ENCODE measurements around the gene PBX1.

The PBX1 gene

DNA sequence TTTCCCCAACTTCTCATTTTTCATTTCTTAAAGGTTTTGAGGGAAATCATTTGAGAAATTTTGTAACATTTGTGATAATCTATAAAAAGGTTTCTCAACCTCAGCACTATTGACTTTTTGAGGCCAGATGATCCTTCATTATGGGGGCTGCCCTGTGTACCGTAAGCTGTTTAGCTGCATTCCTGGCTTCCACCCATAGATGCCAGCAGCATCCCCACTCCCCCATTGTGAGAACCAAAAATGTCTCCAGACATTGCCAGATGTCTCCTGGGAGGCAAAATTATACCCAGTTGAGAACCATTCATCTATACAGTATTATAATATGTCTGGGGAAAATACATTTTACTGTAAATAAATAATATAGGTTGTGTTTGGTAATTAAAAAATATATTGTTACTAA is 146.0 kb downstream of the PBX1 start:
- DNase-seq = peak; percentile 33

- no peak for DNase-seq
Measured at GRCh38 chr1:164706606-164706987, 147.6 kb downstream of the PBX1 start.

GRCh38 chr1:164707868-164708331 is 148.9 kb downstream of the PBX1 start:
- no peak for DNase-seq

- no peak for DNase-seq
Measured at GRCh38 chr1:164708596-164708995, 149.6 kb downstream of the PBX1 start.

- no peak for DNase-seq
Measured at GRCh38 chr1:164709126-164709525, 150.1 kb downstream of the PBX1 start.

DNA sequence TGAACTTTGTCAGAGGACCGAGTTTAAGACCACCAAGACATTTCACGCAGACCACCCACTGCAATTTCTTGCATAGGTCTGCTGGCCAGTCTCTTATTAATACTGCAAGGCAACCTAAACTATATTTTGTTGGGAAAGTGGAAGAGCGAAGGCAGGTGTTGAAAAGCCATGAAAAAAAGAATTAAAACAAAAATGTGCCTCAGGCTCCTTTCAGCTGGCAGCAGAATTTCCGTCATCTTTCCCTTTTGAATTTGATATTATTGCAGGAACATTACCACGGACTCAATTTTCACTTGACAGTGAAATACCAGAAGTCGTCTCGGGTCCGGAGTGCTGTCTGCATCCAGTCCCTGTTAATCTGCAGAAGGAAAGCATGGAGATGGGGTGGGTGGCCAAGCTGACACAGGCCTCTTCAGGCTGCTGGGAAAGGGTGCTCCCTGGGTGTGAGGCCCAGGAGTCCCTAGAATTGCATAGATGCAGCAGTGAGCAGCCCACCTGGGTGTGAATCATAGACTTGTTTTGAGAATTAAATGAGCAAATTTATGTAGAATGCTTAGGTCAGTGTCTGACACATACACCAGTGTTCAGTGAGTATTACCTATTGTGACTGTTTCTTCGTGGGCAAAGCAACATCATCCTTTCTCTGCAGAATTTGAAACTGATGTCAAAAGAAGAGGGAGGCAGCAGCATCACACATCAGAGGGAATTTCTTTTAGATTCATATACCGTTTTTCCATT is 150.7 kb downstream of the PBX1 start:
- DNase-seq = no peak

- DNase-seq = no peak
Measured at GRCh38 chr1:164712131-164713036, 153.4 kb downstream of the PBX1 start.

- no peak for DNase-seq
Measured at GRCh38 chr1:164713456-164714207, 154.6 kb downstream of the PBX1 start.

GRCh38 chr1:164716992-164717703 is 158.2 kb downstream of the PBX1 start:
- DNase-seq = peak; percentile 72

- DNase-seq = no peak
Measured at GRCh38 chr1:164718821-164719220, 159.8 kb downstream of the PBX1 start.

GRCh38 chr1:164719676-164720439 is 160.9 kb downstream of the PBX1 start:
- DNase-seq = peak; percentile 44

GRCh38 chr1:164720440-164721227 is 161.7 kb downstream of the PBX1 start:
- peak; percentile 72 for DNase-seq

- DNase-seq = no peak
Measured at GRCh38 chr1:164721228-164721496, 162.2 kb downstream of the PBX1 start.

- no peak for DNase-seq
Measured at GRCh38 chr1:164723296-164723798, 164.4 kb downstream of the PBX1 start.

GRCh38 chr1:164725401-164725800 is 166.4 kb downstream of the PBX1 start:
- DNase-seq = no peak

GRCh38 chr1:164726235-164726634 is 167.3 kb downstream of the PBX1 start:
- DNase-seq = peak; percentile 21

DNA sequence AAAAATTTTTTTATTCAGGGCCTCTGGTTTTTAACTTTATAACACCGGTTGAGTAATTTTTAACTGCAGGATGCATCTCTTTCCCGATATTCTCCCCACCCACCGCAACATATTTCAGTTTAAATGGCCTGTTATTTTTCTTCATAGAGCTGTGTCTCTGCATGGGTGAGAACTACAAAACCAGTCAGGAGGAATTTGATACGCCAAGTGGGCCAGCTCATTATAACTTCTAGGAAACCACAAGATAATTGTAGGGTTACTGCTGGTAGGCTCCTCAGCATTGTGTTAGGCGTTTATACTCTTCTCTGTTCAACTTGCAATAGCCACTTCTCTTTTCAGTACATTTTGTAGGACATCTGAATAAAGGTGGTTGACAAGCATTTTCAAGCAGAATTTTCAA is 169.7 kb downstream of the PBX1 start:
- peak; percentile 32 for DNase-seq

DNA sequence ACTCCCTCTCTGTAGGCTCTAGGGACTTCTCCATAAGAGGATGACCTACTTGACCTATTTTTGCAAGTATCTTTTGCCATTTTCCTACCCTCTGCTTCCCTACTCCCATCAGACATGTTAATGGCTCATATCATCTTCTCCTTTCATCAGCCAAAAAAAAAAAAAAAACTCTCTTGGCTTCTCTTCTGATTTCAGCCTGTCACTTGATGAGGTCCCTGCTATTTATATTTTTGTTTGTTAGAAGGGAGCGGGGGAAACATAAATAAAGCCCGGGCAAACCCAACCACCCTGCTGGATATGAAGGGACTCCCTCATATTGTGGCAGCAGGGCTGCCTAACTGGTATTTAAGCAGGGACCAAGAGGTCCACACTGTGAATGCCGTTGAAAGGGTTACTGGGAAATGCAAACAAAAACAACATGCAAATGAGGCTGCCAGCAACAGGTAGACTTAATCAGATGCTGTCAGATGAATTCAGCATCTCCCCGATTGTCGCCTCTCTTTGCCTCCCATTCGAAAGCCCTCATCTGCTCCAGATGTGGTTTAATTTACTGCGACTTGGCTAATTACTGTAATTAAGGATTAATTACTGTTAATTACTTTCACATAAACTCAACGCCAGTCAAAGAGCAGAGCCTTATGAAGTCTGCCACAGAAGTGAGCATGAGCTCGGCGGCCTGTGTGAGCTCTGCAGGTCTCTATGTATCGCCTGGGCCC is 172.3 kb downstream of the PBX1 start:
- no peak for DNase-seq

GRCh38 chr1:164733070-164733469 is 174.1 kb downstream of the PBX1 start:
- DNase-seq = no peak

DNA sequence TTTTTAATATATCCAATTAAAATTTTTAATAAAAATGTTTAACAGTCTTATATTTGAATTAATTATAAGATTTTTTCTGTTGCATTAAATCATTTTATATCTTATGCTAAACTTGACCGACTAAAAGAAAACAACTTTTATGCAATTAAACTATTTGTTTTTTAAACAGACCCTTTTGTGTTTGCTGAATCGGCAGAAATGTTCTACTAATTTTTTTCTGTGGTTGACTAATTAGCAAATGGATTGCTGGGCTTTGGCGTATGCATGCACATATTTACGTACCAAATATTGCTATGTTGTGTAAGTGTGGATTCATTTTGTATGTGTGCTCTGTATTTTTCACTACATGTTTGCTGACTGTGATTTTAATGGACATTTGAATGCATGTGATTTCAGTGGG is 174.8 kb downstream of the PBX1 start:
- no peak for DNase-seq
